ENCODE measurements around the gene KRT5. TPM values are rescaled to one million over a fixed set of nuclear protein-coding genes. Genes with fewer than 3 reads are reported as not detected.

KRT5 gene
- total RNA-seq, 1 donor, result under 0.01 TPM

GRCh38 chr12:52532636-52533035 lies 12.4 kb upstream of the KRT5 start:
- TF ChIP-seq, protein P1, sequence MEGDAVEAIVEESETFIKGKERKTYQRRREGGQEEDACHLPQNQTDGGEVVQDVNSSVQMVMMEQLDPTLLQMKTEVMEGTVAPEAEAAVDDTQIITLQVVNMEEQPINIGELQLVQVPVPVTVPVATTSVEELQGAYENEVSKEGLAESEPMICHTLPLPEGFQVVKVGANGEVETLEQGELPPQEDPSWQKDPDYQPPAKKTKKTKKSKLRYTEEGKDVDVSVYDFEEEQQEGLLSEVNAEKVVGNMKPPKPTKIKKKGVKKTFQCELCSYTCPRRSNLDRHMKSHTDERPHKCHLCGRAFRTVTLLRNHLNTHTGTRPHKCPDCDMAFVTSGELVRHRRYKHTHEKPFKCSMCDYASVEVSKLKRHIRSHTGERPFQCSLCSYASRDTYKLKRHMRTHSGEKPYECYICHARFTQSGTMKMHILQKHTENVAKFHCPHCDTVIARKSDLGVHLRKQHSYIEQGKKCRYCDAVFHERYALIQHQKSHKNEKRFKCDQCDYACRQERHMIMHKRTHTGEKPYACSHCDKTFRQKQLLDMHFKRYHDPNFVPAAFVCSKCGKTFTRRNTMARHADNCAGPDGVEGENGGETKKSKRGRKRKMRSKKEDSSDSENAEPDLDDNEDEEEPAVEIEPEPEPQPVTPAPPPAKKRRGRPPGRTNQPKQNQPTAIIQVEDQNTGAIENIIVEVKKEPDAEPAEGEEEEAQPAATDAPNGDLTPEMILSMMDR (IDR thresholded peaks at IDR 0.05; ENCODE audit: insufficient read depth, low read depth, low read length), result no peak
- no peak for DNase-seq (ENCODE audit: low read depth)
- H3K4me3 ChIP-seq (ENCODE audit: low read depth, low read length), result no peak overlapping the region

DNA sequence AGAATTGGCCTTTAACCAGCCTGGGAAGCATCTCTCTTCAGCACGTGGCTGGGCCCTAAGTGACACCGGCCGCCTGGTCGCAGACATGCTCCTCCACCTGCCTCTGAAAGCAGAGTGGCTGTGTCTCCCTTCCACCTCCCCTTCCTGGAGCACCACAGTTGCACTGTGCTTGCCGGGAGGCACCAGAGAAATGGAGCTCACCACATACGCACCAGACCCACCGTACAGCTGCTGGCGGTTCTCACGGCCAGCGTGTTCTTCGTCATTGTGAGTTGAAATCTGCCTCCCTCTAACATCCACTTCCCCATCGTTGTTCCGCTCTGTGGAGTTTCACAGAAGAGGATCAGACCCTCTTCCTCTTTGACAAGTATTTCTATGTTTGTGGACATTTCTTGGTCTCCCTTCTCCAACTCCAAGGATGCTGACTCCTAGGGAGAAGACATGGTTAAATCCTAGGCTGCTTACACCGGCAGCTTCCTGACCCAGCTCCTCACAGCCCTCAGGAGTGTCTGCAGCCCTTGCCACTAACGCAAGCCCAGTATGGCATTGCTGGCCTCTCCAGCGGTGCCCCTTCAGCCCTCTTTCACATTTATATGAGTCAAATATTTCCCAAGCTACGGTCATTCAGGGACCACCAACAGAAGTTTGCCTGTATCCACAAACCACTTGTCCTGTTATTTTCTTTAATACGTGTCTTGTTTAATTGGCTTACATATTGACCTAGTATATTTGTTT lies 11.5 kb upstream of the KRT5 start:
- TF ChIP-seq, protein P1 (IDR thresholded peaks at IDR 0.05; ENCODE audit: insufficient read depth, low read depth, low read length), result no peak
- DNase-seq (ENCODE audit: low read depth), result no peak
- H3K4me3 ChIP-seq (ENCODE audit: low read depth, low read length), result no peak overlapping the region

DNA sequence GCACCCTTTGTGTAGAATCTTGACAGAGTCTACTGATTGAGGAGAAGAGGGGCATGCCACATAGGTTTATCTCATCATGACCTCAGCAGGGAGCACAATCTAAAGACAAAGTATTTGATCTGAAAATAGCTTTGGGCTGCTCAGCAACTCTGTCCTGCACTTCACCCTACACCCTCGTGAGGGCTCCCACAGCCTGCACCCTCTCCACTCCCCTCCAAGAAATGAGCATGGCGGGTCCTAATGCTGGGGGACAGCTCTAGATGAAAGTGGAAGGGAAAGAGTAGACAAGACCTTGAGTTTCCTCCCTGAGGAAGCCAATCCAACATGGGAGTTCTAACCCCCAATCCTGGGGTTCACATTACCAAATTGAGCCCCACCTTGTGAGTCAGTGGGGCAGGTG lies 10.7 kb upstream of the KRT5 start:
- TF ChIP-seq, protein P1 (IDR thresholded peaks at IDR 0.05; ENCODE audit: insufficient read depth, low read depth, low read length), result no peak
- no peak for DNase-seq (ENCODE audit: low read depth)
- H3K4me3 ChIP-seq (ENCODE audit: low read depth, low read length), result no peak overlapping the region

DNA sequence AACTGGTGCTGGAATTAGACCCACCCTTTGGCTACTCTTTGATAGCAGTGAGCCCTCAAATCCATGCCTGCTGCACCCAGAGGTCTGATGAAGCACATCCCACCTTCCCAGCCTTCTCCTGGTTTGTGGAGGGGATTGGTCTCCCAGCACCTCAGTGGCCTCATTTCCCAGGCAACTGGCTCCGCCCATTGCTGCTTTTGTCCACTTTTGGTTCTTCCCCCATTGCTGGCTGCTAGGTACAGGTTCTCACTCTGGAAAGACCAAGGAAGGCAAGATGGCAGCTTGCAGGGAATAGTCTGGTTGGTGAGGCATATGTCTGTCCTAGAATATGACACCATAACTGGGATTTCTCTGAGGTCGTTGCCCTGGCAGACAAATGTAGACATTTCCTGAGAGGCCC lies 10.2 kb upstream of the KRT5 start:
- TF ChIP-seq, protein P1 (IDR thresholded peaks at IDR 0.05; ENCODE audit: insufficient read depth, low read depth, low read length), result no peak
- DNase-seq (ENCODE audit: low read depth), result no peak

GRCh38 chr12:52529846-52530245 lies 9.7 kb upstream of the KRT5 start:
- TF ChIP-seq, protein P1 (IDR thresholded peaks at IDR 0.05; ENCODE audit: insufficient read depth, low read depth, low read length), result no peak
- no peak for DNase-seq (ENCODE audit: low read depth)

More for the DNA sequence above, 10.2 kb upstream of the KRT5 start:
- H3K4me3 ChIP-seq (ENCODE audit: low read depth, low read length), result no peak overlapping the region

GRCh38 chr12:52529417-52529816 lies 9.2 kb upstream of the KRT5 start:
- TF ChIP-seq, protein P1 (IDR thresholded peaks at IDR 0.05; ENCODE audit: insufficient read depth, low read depth, low read length), result no peak
- H3K4me3 ChIP-seq (ENCODE audit: low read depth, low read length), result no peak overlapping the region
- no peak for DNase-seq (ENCODE audit: low read depth)

More at GRCh38 chr12:52529846-52530245, 9.7 kb upstream of the KRT5 start:
- H3K4me3 ChIP-seq (ENCODE audit: low read depth, low read length), result no peak overlapping the region

Data from fibroblast of villous mesenchyme (primary cell).